Cardiac muscle cell (in vitro differentiated cells and primary cell): ENCODE data around the gene ALS2. TPM values are rescaled to one million over a fixed set of nuclear protein-coding genes. Genes with fewer than 3 reads are reported as not detected.
"Not testable (repeated sequence)": the region's sequence is repeated elsewhere in the genome, so short reads cannot be mapped to it uniquely, and the experiment has no call there.

ENCODE experiments used
- DNase-seq, 2 donors: peaks; one replicate each; pipeline versions ENCODE4 v3.0.0 to v3.0.0-alpha.2; 2010 to 2017; ENCODE audit warnings: low read depth in 1 of 2, low spot score in 1 of 2
- H3K27ac ChIP-seq: fragments of 200-600 bp; sonication (generic); 2 replicates; pipeline ENCODE4 v1.5.1; 2016
- H3K27me3 ChIP-seq: fragments of 200-600 bp; sonication (generic); 2 replicates; pipeline ENCODE4 v1.6.0; 2016; ENCODE audit warnings: control low read depth
- H3K36me3 ChIP-seq: fragments of 200-600 bp; sonication (generic); 2 replicates; pipeline ENCODE4 v1.5.1; 2016; ENCODE audit warnings: control low read depth
- H3K4me1 ChIP-seq: fragments of 200-600 bp; sonication (generic); 2 replicates; pipeline ENCODE4 v1.8.1; 2017; ENCODE audit warnings: low read depth, mild to moderate bottlenecking, mixed run types
- H3K4me3 ChIP-seq: fragments of 200-600 bp; sonication (generic); 2 replicates; pipeline ENCODE4 v1.5.1; 2016; ENCODE audit warnings: mild to moderate bottlenecking
- H3K9me3 ChIP-seq: fragments of 200-600 bp; sonication (generic); 2 replicates; pipeline ENCODE4 v1.5.1; 2017; ENCODE audit warnings: low read depth, mild to moderate bottlenecking, control low read depth
- CTCF ChIP-seq: IDR thresholded peaks from 2 replicates; pipeline ENCODE4 v1.5.1; 2012; ENCODE audit warnings: low read depth, mild to moderate bottlenecking, low read length
- polyA plus RNA-seq: library from polyadenylated mRNA; unstranded; fragments of >200 nt; fragmentation: Nextera tagmentation; extraction: Ambion mirVana; gene quantifications from 2 replicates; pipeline ENCODE4 v1.2.1, GENCODE V29; 2016
- total RNA-seq: library from RNA; depleted of rRNA; stranded (reverse); fragments of >200 nt; gene quantifications from 2 replicates; pipeline ENCODE4 v1.2.3, GENCODE V29; 2016

The ALS2 gene
- total and polyA plus RNA-seq, 2 experiments from 2014 or later: 12.1 to 24.2 TPM

- no peak overlapping the region for H3K27ac ChIP-seq
- H3K9me3 ChIP-seq: no peaks in the 10 kb centered on the region
- DNase-seq: no peak
- H3K4me1 ChIP-seq: no peaks in the 10 kb centered on the region
- no peak for TF ChIP-seq CTCF
- H3K27me3 ChIP-seq: no peaks in the 10 kb centered on the region
- no peaks in the 10 kb centered on the region for H3K36me3 ChIP-seq
- H3K4me3 ChIP-seq: no peak overlapping the region
These were observed 102.3 kb downstream of the ALS2 start for GRCh38 chr2:201678401-201678800.

- Histone ChIP-seq H3K4me3 (no peak overlapping the region), H3K36me3 (no peaks in the 10 kb centered on the region), H3K27ac (no peak overlapping the region), H3K4me1 (no peaks in the 10 kb centered on the region), H3K9me3 (no peaks in the 10 kb centered on the region), H3K27me3 (no peaks in the 10 kb centered on the region)
- DNase-seq: no peak
- TF ChIP-seq CTCF: no peak
These were observed 105.3 kb downstream of the ALS2 start for GRCh38 chr2:201675454-201675853.

- Histone ChIP-seq H3K9me3 (no peaks in the 10 kb centered on the region), H3K27me3 (no peaks in the 10 kb centered on the region), H3K27ac (no peak overlapping the region), H3K4me1 (no peaks in the 10 kb centered on the region), H3K36me3 (no peaks in the 10 kb centered on the region), H3K4me3 (no peak overlapping the region)
- TF ChIP-seq CTCF: no peak
- DNase-seq: no peak
These were observed 105.9 kb downstream of the ALS2 start for GRCh38 chr2:201674794-201675193.

- no peaks in the 10 kb centered on the region for H3K36me3 ChIP-seq
- no peak for TF ChIP-seq CTCF
- H3K4me3 ChIP-seq: no peak overlapping the region
- no peaks in the 10 kb centered on the region for H3K4me1 ChIP-seq
- no peak for DNase-seq
- H3K27me3 ChIP-seq: no peaks in the 10 kb centered on the region
- no peaks in the 10 kb centered on the region for H3K9me3 ChIP-seq
- no peak overlapping the region for H3K27ac ChIP-seq
These were observed 106.4 kb downstream of the ALS2 start for GRCh38 chr2:201674298-201674697.

GRCh38 chr2:201673546-201673945 lies 107.2 kb downstream of the ALS2 start:
- Histone ChIP-seq H3K4me3 (no peak overlapping the region), H3K27me3 (no peaks in the 10 kb centered on the region), H3K36me3 (no peaks in the 10 kb centered on the region), H3K4me1 (no peaks in the 10 kb centered on the region), H3K9me3 (no peaks in the 10 kb centered on the region), H3K27ac (no peak overlapping the region)
- TF ChIP-seq CTCF: no peak
- DNase-seq: no peak

- H3K9me3 ChIP-seq, H3K4me1 ChIP-seq, DNase-seq, H3K36me3 ChIP-seq, H3K27ac ChIP-seq, H3K4me3 ChIP-seq, H3K27me3 ChIP-seq: not testable (repeated sequence)
These were observed 109.5 kb downstream of the ALS2 start for GRCh38 chr2:201671205-201671604.
